Measurements from ENCODE around the gene HCAR2. TPM values are rescaled to one million over a fixed set of nuclear protein-coding genes. Genes with fewer than 3 reads are reported as not detected.
"Not testable (repeated sequence)": the region's sequence is repeated elsewhere in the genome, so short reads cannot be mapped to it uniquely, and the experiment has no call there.

HCAR2 gene
- total RNA-seq, 3 donors from 2014 or later (not counting 1 experiment from before 2014, with no cell fraction given): 1.3 to 8.5 (median 1.5) TPM

DNA sequence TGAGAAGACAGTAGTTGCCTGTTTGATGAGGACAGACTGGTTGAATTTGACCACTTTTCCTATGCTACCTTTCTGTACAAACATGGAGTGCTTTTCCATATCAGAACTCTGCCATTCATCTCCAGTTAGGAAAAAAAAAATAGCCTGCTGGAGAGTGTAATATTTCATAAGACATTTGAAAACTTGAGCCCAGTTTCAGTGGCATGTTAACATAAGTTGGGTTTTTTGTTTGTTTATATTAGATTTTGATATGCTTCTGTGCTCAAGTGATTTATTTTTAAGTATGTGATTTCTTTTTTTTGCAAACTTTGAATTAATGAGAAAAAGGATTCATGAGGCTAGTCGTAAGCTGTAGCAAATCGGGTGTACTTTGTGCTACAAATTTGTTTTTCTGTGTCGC is 684 bp upstream of the HCAR2 start:
- DNase-seq; H3K27ac Mint-ChIP-seq; H3K9me3 ChIP-seq (ENCODE audit: control insufficient read depth, insufficient read depth, low read length); ATAC-seq; H3K4me1 ChIP-seq (ENCODE audit: control insufficient read depth, insufficient read depth, low read length); H3K36me3 ChIP-seq (ENCODE audit: control insufficient read depth, insufficient read depth, low read length); H3K9me3 Mint-ChIP-seq; H3K27me3 Mint-ChIP-seq (ENCODE audit: low read depth in 2 of 2); H3K4me1 Mint-ChIP-seq; H3K36me3 Mint-ChIP-seq; intact Hi-C loops (cut with micrococcal nuclease); H3K4me3 ChIP-seq (ENCODE audit: low read length); H3K27me3 ChIP-seq (ENCODE audit: control insufficient read depth, insufficient read depth, low read length); H3K27ac ChIP-seq (ENCODE audit: low read length); H3K4me3 Mint-ChIP-seq: not testable (repeated sequence)
- WGBS (ENCODE audit: insufficient coverage): 100% methylated on average over 1 of the region's 3 CpGs

DNA sequence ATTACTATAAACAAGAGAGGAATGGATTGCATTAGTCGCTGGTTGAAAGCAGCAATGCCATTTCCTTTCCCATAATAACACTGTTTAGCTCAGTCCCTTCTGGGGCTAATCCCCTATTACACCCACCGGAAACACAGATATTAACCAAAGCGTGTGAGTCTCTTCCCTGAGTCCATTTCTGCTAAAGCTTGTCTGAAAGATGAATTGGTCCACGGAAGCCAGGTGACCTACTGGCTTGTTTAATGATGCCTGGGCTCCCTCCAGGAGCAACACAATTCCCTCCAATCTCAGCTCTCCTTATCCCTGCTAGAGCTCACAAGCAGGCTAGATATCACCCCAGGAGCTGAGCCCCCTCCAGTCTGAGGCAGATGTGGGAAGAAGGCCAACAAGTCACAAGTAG is 1.7 kb downstream of the HCAR2 start:
- H3K9me3 ChIP-seq (ENCODE audit: control insufficient read depth, insufficient read depth, low read length); ATAC-seq; H3K9me3 Mint-ChIP-seq; H3K27ac ChIP-seq (ENCODE audit: low read length); H3K4me3 Mint-ChIP-seq; H3K27me3 ChIP-seq (ENCODE audit: control insufficient read depth, insufficient read depth, low read length); H3K27ac Mint-ChIP-seq; H3K36me3 Mint-ChIP-seq; intact Hi-C loops (cut with micrococcal nuclease); H3K27me3 Mint-ChIP-seq (ENCODE audit: low read depth in 2 of 2); H3K4me3 ChIP-seq (ENCODE audit: low read length); H3K4me1 ChIP-seq (ENCODE audit: control insufficient read depth, insufficient read depth, low read length); H3K36me3 ChIP-seq (ENCODE audit: control insufficient read depth, insufficient read depth, low read length); DNase-seq; H3K4me1 Mint-ChIP-seq: not testable (repeated sequence)
- WGBS (ENCODE audit: insufficient coverage): 96% methylated on average over 3 of the region's 4 CpGs

DNA sequence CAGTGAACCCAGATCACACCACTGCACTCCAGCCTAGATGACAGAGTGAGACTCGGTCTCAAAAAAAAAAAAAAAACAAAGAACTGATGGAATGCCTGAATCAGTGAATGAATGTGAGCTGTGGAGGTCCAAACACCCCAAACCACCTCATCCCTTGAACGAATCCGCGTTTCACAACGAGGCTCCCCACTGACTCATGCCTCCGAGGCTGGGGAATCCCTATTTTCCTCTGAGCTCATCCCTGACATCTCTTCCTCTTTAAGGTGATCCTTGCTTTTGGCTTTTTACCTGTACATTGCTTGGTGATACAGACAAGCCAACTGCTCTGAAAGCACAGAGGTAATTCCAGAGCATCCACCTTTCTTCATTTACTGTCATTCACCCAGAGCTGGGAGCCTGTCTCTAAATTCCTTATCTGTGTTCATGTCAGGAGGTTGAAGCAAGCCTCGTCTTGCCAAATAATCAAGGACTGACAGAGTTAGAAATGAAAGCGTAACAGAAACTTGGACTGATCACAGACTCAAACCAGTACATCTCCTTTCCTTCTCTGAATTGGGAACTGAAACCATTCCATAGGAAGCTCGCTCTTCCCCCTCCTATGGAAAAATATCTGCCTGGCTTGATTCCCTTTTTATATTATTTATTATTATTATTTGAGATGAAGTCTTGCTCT is 3.0 kb downstream of the HCAR2 start:
- H3K4me1 ChIP-seq (ENCODE audit: control insufficient read depth, insufficient read depth, low read length); H3K9me3 Mint-ChIP-seq; H3K36me3 ChIP-seq (ENCODE audit: control insufficient read depth, insufficient read depth, low read length); H3K27me3 ChIP-seq (ENCODE audit: control insufficient read depth, insufficient read depth, low read length); H3K4me3 ChIP-seq (ENCODE audit: low read length); H3K9me3 ChIP-seq (ENCODE audit: control insufficient read depth, insufficient read depth, low read length); intact Hi-C loops (cut with micrococcal nuclease); H3K27ac Mint-ChIP-seq; H3K27ac ChIP-seq (ENCODE audit: low read length); H3K36me3 Mint-ChIP-seq; H3K27me3 Mint-ChIP-seq (ENCODE audit: low read depth in 2 of 2); DNase-seq; H3K4me1 Mint-ChIP-seq; ATAC-seq; H3K4me3 Mint-ChIP-seq: not testable (repeated sequence)
- no CpG with 5 or more reads among the region's 9 CpGs for WGBS (ENCODE audit: insufficient coverage)

DNA sequence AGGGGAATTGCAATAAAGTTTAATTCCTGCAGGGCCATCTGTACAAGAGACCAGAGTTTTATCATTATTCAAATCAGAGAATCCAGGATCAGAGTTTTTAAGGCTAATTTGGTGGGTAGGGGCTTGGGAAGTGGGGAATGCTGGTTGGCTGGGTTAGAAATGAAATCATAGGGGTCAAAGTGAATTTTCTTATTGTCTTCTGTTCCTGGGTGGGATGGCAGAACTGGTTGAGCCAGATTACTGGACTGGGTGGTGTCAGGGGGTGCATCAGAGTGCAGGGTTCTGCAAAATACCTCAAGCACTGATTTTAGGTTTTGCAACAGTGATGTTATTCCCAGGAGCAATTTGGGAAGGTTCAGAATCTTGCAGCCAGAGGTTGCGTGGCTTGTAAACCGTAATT is 6.2 kb downstream of the HCAR2 start:
- ATAC-seq; H3K27me3 ChIP-seq (ENCODE audit: control insufficient read depth, insufficient read depth, low read length); H3K4me3 ChIP-seq (ENCODE audit: low read length); H3K27ac Mint-ChIP-seq; DNase-seq; intact Hi-C loops (cut with micrococcal nuclease); H3K27ac ChIP-seq (ENCODE audit: low read length); H3K36me3 ChIP-seq (ENCODE audit: control insufficient read depth, insufficient read depth, low read length); H3K9me3 ChIP-seq (ENCODE audit: control insufficient read depth, insufficient read depth, low read length); H3K36me3 Mint-ChIP-seq; H3K4me3 Mint-ChIP-seq; H3K9me3 Mint-ChIP-seq; H3K4me1 Mint-ChIP-seq; H3K4me1 ChIP-seq (ENCODE audit: control insufficient read depth, insufficient read depth, low read length); H3K27me3 Mint-ChIP-seq (ENCODE audit: low read depth in 2 of 2): not testable (repeated sequence)
- 100% methylated on average over 2 of the region's 2 CpGs for WGBS (ENCODE audit: insufficient coverage)

DNA sequence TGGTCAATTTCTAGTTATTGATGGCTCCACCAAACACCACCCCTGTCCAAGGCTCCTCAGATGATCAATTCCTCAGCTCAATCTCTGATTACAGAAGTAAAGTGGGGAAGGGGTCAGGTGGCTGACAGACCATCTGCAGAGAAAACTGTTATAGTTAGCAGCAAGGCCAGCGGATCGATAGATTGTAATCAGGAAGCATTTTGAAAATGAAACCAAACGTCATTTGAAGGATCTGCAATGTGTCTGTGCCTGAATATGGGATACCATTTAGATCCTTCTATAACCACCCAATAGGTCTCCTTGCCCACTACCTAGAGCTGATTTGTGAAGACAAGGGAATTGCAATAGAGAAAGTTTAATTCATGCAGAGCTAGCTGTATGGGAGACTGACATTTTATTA is 11.6 kb downstream of the HCAR2 start:
- no peak overlapping the region for H3K4me3 ChIP-seq (ENCODE audit: low read length)
- Mint-ChIP-seq H3K4me3 (no peak overlapping the region), H3K27me3 (ENCODE audit: low read depth in 2 of 2) (no peaks in the 10 kb centered on the region), H3K36me3 (no peaks in the 10 kb centered on the region), H3K4me1 (no peaks in the 10 kb centered on the region), H3K27ac (no peak overlapping the region), H3K9me3 (no peaks in the 10 kb centered on the region)
- no peak for ATAC-seq
- no peaks in the 10 kb centered on the region for H3K9me3 ChIP-seq (ENCODE audit: control insufficient read depth, insufficient read depth, low read length)
- DNase-seq: no peak
- intact Hi-C loops (cut with micrococcal nuclease): no loop called here
- WGBS (ENCODE audit: insufficient coverage): 68% methylated on average over 3 of the region's 3 CpGs
- H3K4me1 ChIP-seq (ENCODE audit: control insufficient read depth, insufficient read depth, low read length): no peaks in the 10 kb centered on the region
- no peaks in the 10 kb centered on the region for H3K27me3 ChIP-seq (ENCODE audit: control insufficient read depth, insufficient read depth, low read length)
- TF ChIP-seq, protein P1, sequence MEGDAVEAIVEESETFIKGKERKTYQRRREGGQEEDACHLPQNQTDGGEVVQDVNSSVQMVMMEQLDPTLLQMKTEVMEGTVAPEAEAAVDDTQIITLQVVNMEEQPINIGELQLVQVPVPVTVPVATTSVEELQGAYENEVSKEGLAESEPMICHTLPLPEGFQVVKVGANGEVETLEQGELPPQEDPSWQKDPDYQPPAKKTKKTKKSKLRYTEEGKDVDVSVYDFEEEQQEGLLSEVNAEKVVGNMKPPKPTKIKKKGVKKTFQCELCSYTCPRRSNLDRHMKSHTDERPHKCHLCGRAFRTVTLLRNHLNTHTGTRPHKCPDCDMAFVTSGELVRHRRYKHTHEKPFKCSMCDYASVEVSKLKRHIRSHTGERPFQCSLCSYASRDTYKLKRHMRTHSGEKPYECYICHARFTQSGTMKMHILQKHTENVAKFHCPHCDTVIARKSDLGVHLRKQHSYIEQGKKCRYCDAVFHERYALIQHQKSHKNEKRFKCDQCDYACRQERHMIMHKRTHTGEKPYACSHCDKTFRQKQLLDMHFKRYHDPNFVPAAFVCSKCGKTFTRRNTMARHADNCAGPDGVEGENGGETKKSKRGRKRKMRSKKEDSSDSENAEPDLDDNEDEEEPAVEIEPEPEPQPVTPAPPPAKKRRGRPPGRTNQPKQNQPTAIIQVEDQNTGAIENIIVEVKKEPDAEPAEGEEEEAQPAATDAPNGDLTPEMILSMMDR (IDR thresholded peaks at IDR 0.05): no peak
- H3K36me3 ChIP-seq (ENCODE audit: control insufficient read depth, insufficient read depth, low read length): no peaks in the 10 kb centered on the region
- H3K27ac ChIP-seq (ENCODE audit: low read length): no peak overlapping the region

All from natural killer cell (primary cell).